Neuron (in vitro differentiated cells): Measurements from ENCODE around the gene INPP5D.
"Not testable (repeated sequence)": the region's sequence is repeated elsewhere in the genome, so short reads cannot be mapped to it uniquely, and the experiment has no call there.

Experiments
- H2AFZ ChIP-seq: one replicate; pipeline ENCODE4 v1.6.1; 2013; ENCODE audit warnings: low read depth, mild to moderate bottlenecking, inconsistent platforms, low read length, moderate library complexity
- H3K27me3 ChIP-seq: one replicate; pipeline ENCODE4 v1.6.1; 2013; ENCODE audit warnings: low read length; ENCODE audit not compliant: insufficient read depth
- H3K36me3 ChIP-seq: one replicate; pipeline ENCODE4 v1.6.1; 2013; ENCODE audit warnings: low read length; ENCODE audit not compliant: insufficient read depth
- H3K4me1 ChIP-seq: one replicate; pipeline ENCODE4 v1.6.1; 2013; ENCODE audit warnings: low read length; ENCODE audit not compliant: insufficient read depth
- H3K4me3 ChIP-seq: 2 replicates; pipeline ENCODE4 v1.5.1; 2013; ENCODE audit warnings: mild to moderate bottlenecking, low read length, moderate library complexity
- H3K9me3 ChIP-seq: one replicate; pipeline ENCODE4 v1.6.1; 2013; ENCODE audit warnings: low read length

The INPP5D gene

DNA sequence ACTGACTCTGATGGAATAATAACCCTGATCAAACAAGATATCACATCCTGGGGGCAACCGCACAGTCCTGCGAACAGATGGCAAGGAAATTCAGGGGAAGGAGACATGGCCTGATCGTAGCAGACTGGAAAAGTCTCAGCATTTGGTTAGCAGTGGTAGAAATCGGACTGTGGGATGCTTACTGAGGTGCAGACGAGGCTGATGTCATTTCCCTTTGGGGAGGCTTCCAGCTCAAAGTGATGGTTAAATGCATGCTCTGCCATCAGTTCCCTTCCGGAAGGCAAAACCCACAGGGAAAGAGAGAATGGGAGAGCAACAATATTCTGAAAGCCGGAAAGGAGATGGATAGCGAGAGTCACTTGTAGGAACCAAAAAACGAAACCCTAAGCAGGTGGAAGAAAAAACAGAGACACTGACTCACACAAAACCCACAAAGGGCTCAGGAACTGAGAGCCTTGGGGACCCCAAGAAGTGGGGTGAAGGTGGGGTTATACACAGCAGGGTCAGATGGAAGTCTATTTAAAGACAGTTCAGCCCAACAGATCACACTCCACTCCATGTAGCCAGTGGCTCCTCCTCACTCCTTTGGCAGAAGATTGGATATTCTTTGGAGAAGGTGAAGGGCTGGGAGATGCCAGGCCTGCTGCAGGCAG lies 93.1 kb downstream of the INPP5D start:
- no peaks in the 10 kb centered on the region for H3K36me3 ChIP-seq

GRCh38 chr2:233156001-233156400 lies 95.9 kb downstream of the INPP5D start:
- Histone ChIP-seq H3K9me3 (no peaks in the 10 kb centered on the region), H3K27me3 (no peaks in the 10 kb centered on the region), H2AFZ (no peak overlapping the region), H3K4me3 (no peak overlapping the region), H3K36me3 (no peaks in the 10 kb centered on the region), H3K4me1 (no peaks in the 10 kb centered on the region)

More for the DNA sequence above, 93.1 kb downstream of the INPP5D start:
- H3K9me3 ChIP-seq: no peaks in the 10 kb centered on the region
- peaks cover 3% of the 10 kb centered on the region for H3K27me3 ChIP-seq
- H2AFZ ChIP-seq: no peak overlapping the region
- H3K4me1 ChIP-seq: no peaks in the 10 kb centered on the region
- H3K4me3 ChIP-seq: no peak overlapping the region

GRCh38 chr2:233156461-233156860 lies 96.3 kb downstream of the INPP5D start:
- not testable (repeated sequence) for H3K9me3 ChIP-seq, H3K4me1 ChIP-seq

DNA sequence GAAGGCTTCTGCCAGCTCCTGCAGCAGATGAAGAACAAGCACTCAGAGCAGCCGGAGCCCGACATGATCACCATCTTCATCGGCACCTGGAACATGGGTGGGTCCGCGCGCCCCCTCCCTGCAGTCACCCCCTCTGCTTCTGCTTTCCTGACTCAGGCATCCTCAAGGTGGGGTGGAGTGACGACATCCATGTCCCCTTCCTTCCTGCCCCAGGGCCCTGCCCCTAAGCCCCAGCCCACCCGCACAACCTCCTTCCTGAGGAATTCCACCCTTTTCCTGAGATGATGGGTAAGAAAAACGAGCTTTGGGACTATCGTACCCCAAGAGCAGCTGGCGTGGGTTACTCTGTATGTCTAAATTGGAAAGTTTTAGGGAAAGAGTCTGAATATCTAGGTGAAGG lies 101.6 kb downstream of the INPP5D start:
- Histone ChIP-seq H3K9me3 (no peaks in the 10 kb centered on the region), H2AFZ (no peak overlapping the region), H3K4me3 (no peak overlapping the region), H3K36me3 (no peaks in the 10 kb centered on the region), H3K27me3 (no peaks in the 10 kb centered on the region), H3K4me1 (no peaks in the 10 kb centered on the region)

More at GRCh38 chr2:233156461-233156860, 96.3 kb downstream of the INPP5D start:
- H3K36me3 ChIP-seq, H3K4me3 ChIP-seq, H2AFZ ChIP-seq, H3K27me3 ChIP-seq: not testable (repeated sequence)

DNA sequence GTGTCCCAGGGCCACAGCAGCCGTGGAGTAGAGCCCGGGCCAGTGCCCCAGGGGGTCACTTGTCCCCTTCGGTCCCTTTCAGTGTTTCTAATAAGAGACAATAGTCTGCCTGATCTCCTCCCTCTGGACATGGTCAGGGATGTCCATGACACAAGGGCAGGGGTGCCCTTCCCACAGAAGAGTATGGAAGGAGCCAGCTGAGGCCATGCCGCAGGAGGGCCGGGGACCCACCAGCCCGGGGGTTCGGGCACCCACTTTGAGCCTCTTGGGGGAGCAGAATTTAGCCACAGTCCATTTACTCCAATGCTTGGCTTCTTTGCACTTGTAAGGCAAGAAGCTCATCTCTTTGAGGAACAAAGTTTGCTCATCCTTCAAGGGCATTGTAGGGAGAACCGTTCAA lies 102.6 kb downstream of the INPP5D start:
- no peaks in the 10 kb centered on the region for H3K27me3 ChIP-seq
- H2AFZ ChIP-seq: no peak overlapping the region
- H3K4me3 ChIP-seq: no peak overlapping the region
- H3K9me3 ChIP-seq: no peaks in the 10 kb centered on the region
- no peaks in the 10 kb centered on the region for H3K4me1 ChIP-seq
- no peaks in the 10 kb centered on the region for H3K36me3 ChIP-seq

GRCh38 chr2:233163486-233164103 lies 103.5 kb downstream of the INPP5D start:
- Histone ChIP-seq H3K4me1 (no peaks in the 10 kb centered on the region), H3K27me3 (no peaks in the 10 kb centered on the region), H3K4me3 (no peak overlapping the region)

GRCh38 chr2:233164128-233164635 lies 104.0 kb downstream of the INPP5D start:
- Histone ChIP-seq H2AFZ (no peak overlapping the region), H3K4me1 (no peaks in the 10 kb centered on the region), H3K9me3 (no peaks in the 10 kb centered on the region), H3K36me3 (no peaks in the 10 kb centered on the region), H3K4me3 (no peak overlapping the region), H3K27me3 (peaks cover 3% of the 10 kb centered on the region)

More at GRCh38 chr2:233163486-233164103, 103.5 kb downstream of the INPP5D start:
- no peaks in the 10 kb centered on the region for H3K36me3 ChIP-seq
- no peaks in the 10 kb centered on the region for H3K9me3 ChIP-seq
- no peak overlapping the region for H2AFZ ChIP-seq

GRCh38 chr2:233164967-233165366 lies 104.8 kb downstream of the INPP5D start:
- Histone ChIP-seq H3K9me3 (no peaks in the 10 kb centered on the region), H3K4me1 (no peaks in the 10 kb centered on the region), H3K4me3 (no peak overlapping the region), H2AFZ (no peak overlapping the region), H3K27me3 (peaks cover 7% of the 10 kb centered on the region), H3K36me3 (no peaks in the 10 kb centered on the region)

GRCh38 chr2:233165543-233165894 lies 105.4 kb downstream of the INPP5D start:
- Histone ChIP-seq H3K4me3 (no peak overlapping the region), H3K9me3 (no peaks in the 10 kb centered on the region), H2AFZ (no peak overlapping the region), H3K36me3 (no peaks in the 10 kb centered on the region), H3K4me1 (no peaks in the 10 kb centered on the region), H3K27me3 (peaks cover 7% of the 10 kb centered on the region)

GRCh38 chr2:233165895-233166661 lies 105.9 kb downstream of the INPP5D start:
- Histone ChIP-seq H3K36me3 (no peaks in the 10 kb centered on the region), H3K4me3 (no peak overlapping the region), H3K27me3 (peaks cover 7% of the 10 kb centered on the region)

GRCh38 chr2:233168445-233168844 lies 108.3 kb downstream of the INPP5D start:
- no peaks in the 10 kb centered on the region for H3K9me3 ChIP-seq
- no peak overlapping the region for H2AFZ ChIP-seq
- H3K27me3 ChIP-seq: peaks cover 7% of the 10 kb centered on the region
- no peaks in the 10 kb centered on the region for H3K36me3 ChIP-seq
- no peak overlapping the region for H3K4me3 ChIP-seq
- no peaks in the 10 kb centered on the region for H3K4me1 ChIP-seq

More at GRCh38 chr2:233165895-233166661, 105.9 kb downstream of the INPP5D start:
- H2AFZ ChIP-seq: no peak overlapping the region
- H3K4me1 ChIP-seq: no peaks in the 10 kb centered on the region
- H3K9me3 ChIP-seq: no peaks in the 10 kb centered on the region

DNA sequence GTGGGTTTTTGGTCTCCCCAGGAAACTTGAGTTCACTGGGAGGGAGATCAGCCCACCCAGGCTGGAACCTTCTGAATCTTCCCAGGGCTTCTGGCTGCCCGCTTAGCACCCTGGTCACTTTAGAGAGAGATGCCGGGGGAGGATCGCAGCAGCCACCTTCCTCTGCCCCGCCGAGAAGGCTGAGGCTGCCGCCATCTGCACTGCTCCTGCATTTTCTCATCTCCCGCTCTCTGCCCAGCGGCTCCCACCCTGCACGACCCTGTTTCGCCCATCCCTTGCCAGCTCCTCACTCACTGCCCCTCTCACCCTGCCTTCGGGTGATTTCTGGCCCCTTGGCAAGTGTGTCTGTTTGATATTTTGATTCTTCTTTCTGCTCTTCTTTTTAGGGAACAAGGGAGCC lies 108.8 kb downstream of the INPP5D start:
- Histone ChIP-seq H3K36me3 (no peaks in the 10 kb centered on the region), H3K27me3 (peaks cover 7% of the 10 kb centered on the region), H3K4me3 (no peak overlapping the region), H2AFZ (no peak overlapping the region), H3K9me3 (no peaks in the 10 kb centered on the region), H3K4me1 (no peaks in the 10 kb centered on the region)

DNA sequence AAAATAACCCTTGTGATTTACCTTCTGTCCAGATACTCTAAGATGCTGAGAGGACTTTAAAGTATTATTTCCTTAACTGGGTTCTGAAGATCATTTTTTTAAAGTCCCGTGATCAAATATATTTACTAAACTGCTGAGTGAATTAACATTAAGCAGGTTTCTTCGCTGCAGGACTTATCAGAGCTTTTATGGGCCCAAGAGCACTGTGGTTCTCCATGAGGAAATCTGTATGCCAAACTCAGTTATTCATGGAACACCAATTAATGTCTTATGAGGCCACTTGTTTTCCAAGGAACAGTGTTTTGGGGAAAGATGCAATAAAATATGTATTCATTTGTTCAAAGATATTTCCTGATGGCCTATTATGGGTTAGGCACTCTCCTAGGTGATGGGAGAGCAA lies 111.2 kb downstream of the INPP5D start:
- Histone ChIP-seq H3K4me3 (no peak overlapping the region), H3K9me3 (no peaks in the 10 kb centered on the region), H3K4me1 (no peaks in the 10 kb centered on the region), H3K27me3 (peaks cover 7% of the 10 kb centered on the region), H3K36me3 (no peaks in the 10 kb centered on the region), H2AFZ (no peak overlapping the region)
